ENCODE measurements around the gene MUL1. TPM values are rescaled to one million over a fixed set of nuclear protein-coding genes. Genes with fewer than 3 reads are reported as not detected.

Gene MUL1
- total RNA-seq, 1 experiment from 2014 or later: 24.7 TPM

DNA sequence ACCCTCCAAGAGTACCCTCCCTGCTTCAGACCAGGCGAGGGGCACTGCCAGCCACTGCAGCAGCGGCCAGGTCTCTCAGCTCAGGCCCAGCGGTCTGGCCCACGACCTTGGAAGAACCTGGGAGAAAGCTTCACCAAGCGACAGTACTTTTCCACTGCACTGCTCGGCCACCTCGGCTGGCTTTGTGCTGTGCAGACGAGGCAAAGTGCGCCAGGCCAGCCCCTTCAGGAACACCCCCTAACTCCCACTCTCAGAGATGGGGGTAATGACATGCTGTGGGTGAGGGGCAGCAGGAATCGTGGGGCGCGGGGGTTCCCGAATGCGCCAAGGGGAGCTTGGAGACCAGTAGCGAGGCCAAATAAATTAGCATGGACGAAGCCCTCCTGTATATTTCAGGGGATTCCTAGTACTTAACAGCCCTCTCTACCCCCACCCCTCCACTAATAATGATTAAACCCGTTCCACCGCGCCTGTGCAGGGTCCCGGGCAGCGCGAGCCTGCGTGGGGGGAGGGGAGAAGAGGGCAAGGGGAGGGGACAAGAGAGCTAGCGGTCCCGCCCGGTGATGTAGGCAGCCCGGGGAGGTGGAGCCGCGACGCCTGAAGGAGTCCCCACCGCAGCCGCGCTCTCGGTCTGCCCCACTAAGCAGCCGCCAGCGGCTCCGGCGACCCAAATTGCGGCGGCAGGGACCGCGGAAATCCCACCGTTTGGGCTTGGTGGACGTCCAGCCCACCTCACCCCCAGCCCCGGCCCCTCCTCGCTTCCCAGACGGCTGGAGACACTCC, 44.2 kb upstream of the MUL1 start, which contains the start of gene FAM43B:
TSS of gene FAM43B (plus strand) at position 629 of the 783 bp plus-strand sequence. CDS start 401 bp downstream, outside the sequence.
- no peaks in the 10 kb centered on the region for H3K9me2 ChIP-seq (ENCODE audit: insufficient read depth)
- TF ChIP-seq ZFX (IDR thresholded peaks at IDR 0.05): no peak
- TF ChIP-seq EZH2 (IDR thresholded peaks at IDR 0.05): no peak
- no peak for TF ChIP-seq EGR1 (IDR thresholded peaks at IDR 0.05; ENCODE audit: low read depth)
- TF ChIP-seq, protein P1, sequence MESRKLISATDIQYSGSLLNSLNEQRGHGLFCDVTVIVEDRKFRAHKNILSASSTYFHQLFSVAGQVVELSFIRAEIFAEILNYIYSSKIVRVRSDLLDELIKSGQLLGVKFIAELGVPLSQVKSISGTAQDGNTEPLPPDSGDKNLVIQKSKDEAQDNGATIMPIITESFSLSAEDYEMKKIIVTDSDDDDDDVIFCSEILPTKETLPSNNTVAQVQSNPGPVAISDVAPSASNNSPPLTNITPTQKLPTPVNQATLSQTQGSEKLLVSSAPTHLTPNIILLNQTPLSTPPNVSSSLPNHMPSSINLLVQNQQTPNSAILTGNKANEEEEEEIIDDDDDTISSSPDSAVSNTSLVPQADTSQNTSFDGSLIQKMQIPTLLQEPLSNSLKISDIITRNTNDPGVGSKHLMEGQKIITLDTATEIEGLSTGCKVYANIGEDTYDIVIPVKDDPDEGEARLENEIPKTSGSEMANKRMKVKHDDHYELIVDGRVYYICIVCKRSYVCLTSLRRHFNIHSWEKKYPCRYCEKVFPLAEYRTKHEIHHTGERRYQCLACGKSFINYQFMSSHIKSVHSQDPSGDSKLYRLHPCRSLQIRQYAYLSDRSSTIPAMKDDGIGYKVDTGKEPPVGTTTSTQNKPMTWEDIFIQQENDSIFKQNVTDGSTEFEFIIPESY (IDR thresholded peaks at IDR 0.05; ENCODE audit: extremely low read depth, insufficient replicate concordance, low read length): no peak
- no peak for TF ChIP-seq MAX (IDR thresholded peaks at IDR 0.05)
- no peak for TF ChIP-seq SIN3A (IDR thresholded peaks at IDR 0.05; ENCODE audit: low read depth)
- no peak for TF ChIP-seq ZNF274 (IDR thresholded peaks at IDR 0.05; ENCODE audit: low read depth, low read length)
- no peak for TF ChIP-seq EZH2phosphoT487 (IDR thresholded peaks at IDR 0.05; ENCODE audit: borderline replicate concordance)
- TF ChIP-seq POLR2AphosphoS5 (IDR thresholded peaks at IDR 0.05; ENCODE audit: low read depth, low read length): no peak
- no peak for TF ChIP-seq CTCF (IDR thresholded peaks at IDR 0.05 in 2 of 3, conservative IDR thresholded peaks at IDR 0.05 in 1 of 3; ENCODE audit: borderline replicate concordance in 1 of 3, insufficient read depth in 1 of 3, low read depth in 2 of 3, low read length in 2 of 3)
- TF ChIP-seq ATF3 (IDR thresholded peaks at IDR 0.05): no peak
- no peak for TF ChIP-seq CBX3 (IDR thresholded peaks at IDR 0.05; ENCODE audit: low read depth)
- no peak for TF ChIP-seq JUND (IDR thresholded peaks at IDR 0.05)
- no peak for TF ChIP-seq CEBPB (IDR thresholded peaks at IDR 0.05; ENCODE audit: low read depth)
- TF ChIP-seq TCF7L2 (IDR thresholded peaks at IDR 0.05; ENCODE audit: borderline replicate concordance, extremely low read depth, insufficient read depth, insufficient read length): no peak
- TF ChIP-seq YY1 (IDR thresholded peaks at IDR 0.05; ENCODE audit: extremely low read depth, insufficient replicate concordance, low read depth, low read length): no peak
- no peak for TF ChIP-seq ELF1 (IDR thresholded peaks at IDR 0.05; ENCODE audit: borderline replicate concordance, low read depth)
- no peak for TF ChIP-seq POLR2A (IDR thresholded peaks at IDR 0.05; ENCODE audit: borderline replicate concordance, extremely low read depth, insufficient read depth, insufficient read length)
- no peak within 1 kb of the TSS for H3K9ac ChIP-seq (ENCODE audit: low read length)
- BruUV-seq (replicated peaks): no TSS peak
- ChIA-PET RAD21 (ENCODE audit: low non-redundant PET in 1 of 2, low total read pairs in 2 of 2, uncharacterized antibody in 2 of 2, unreplicated experiment in 2 of 2) (no interaction called here), CTCF (interaction anchor here (1.5 kb wide), 1 partner anchor 22 kb away, joined by 5 read pairs; no protein-coding TSS in a partner anchor), POLR2A (no interaction called here)
- ATAC-seq: no peak
- no peak within 1 kb of the TSS for H3K4me2 ChIP-seq (ENCODE audit: low read length)
- H3K4me3 ChIP-seq (replicated peaks in 1 of 2; ENCODE audit: low read depth in 1 of 2, low read length in 2 of 2): no peak within 1 kb of the TSS
- no peaks in the 10 kb centered on the region for H3K79me2 ChIP-seq (ENCODE audit: insufficient read depth, low read length)
- H3K9me3 ChIP-seq (ENCODE audit: control insufficient read depth in 1 of 2, insufficient read depth in 1 of 2, low read depth in 1 of 2, low read length in 2 of 2): no peaks in the 10 kb centered on the region
- H3K4me1 ChIP-seq (ENCODE audit: control insufficient read depth in 1 of 2, insufficient read depth in 2 of 2, low read length in 2 of 2): no peaks in the 10 kb centered on the region
- no peaks in the 10 kb centered on the region for H3K36me3 ChIP-seq (ENCODE audit: control insufficient read depth in 1 of 2, insufficient read depth in 2 of 2, low read length in 2 of 2)
- intact Hi-C loops (cut with micrococcal nuclease): no loop called here
- H4K20me1 ChIP-seq (ENCODE audit: insufficient read depth): no peaks in the 10 kb centered on the region
- no peak for DNase-seq (ENCODE audit: low read depth, low spot score)
- H3K27me3 ChIP-seq (ENCODE audit: insufficient read depth, low read length): no peaks in the 10 kb centered on the region
- no peak within 1 kb of the TSS for H2AFZ ChIP-seq (ENCODE audit: low read depth, low read length, poor library complexity, severe bottlenecking)
- no peak within 1 kb of the TSS for H3K27ac ChIP-seq (ENCODE audit: low read depth, low read length)
